Body of pancreas (tissue), 4 donors: ENCODE data around the gene CAPN8. TPM values are rescaled to one million over a fixed set of nuclear protein-coding genes. Genes with fewer than 3 reads are reported as not detected.

Experiments
- ATAC-seq: fragments of 150-250 bp; one replicate; pipeline ENCODE4 v1.9.1; 2016
- DNase-seq, 4 donors: peaks; one replicate each; pipeline ENCODE4 v3.0.0-alpha.2; 2019
- H3K27ac ChIP-seq, 4 donors: fragments of 200-600 bp; sonication (generic); 1 replicate in 3 of 4; 2 replicates in 1 of 4; pipeline versions ENCODE4 v1.5.1 to v1.6.1; 2016 to 2019; ENCODE audit warnings: mild to moderate bottlenecking in 1 of 4, mixed read lengths in 1 of 4, moderate library complexity in 1 of 4
- H3K27me3 ChIP-seq, 2 donors: fragments of 200-600 bp; sonication (generic); one replicate each; pipeline ENCODE4 v1.6.0; 2016; ENCODE audit warnings: mild to moderate bottlenecking in 1 of 2
- H3K36me3 ChIP-seq, 2 donors: fragments of 200-600 bp; sonication (generic); replicated peaks in 1 of 2; 2 replicates each; pipeline ENCODE4 v1.5.1; 2016; ENCODE audit warnings: low read depth in 2 of 2; ENCODE audit not compliant: insufficient read depth in 1 of 2
- H3K4me1 ChIP-seq: fragments of 200-600 bp; sonication (generic); one replicate; pipeline ENCODE4 v1.6.0; 2016
- H3K4me3 ChIP-seq, 2 donors: fragments of 200-600 bp; sonication (generic); 1 replicate in 1 of 2; 2 replicates in 1 of 2; pipeline ENCODE4 v1.5.1; 2016 to 2019
- H3K9me3 ChIP-seq, 3 donors: fragments of 200-600 bp; sonication (generic); 1 replicate in 2 of 3; 2 replicates in 1 of 3; pipeline ENCODE4 v1.5.1; 2016
- POLR2A ChIP-seq, 3 donors: fragments of 450-650 bp; IDR thresholded peaks; one replicate each; pipeline ENCODE4 v1.6.1; 2016; ENCODE audit warnings: antibody characterized with exemption in 3 of 3, mild to moderate bottlenecking in 2 of 3
- WGBS, 2 donors: methylation state at CpG; one replicate each; pipeline ENCODE4 v1.1.5; 2017; 5-methylcytosine and 5-hydroxymethylcytosine counted together
- intact Hi-C: fragments of 100-400 bp; cut with DNase I; formaldehyde crosslinking; loops from one replicate; pipeline ENCODE4 v1.15.1; 2023
- total RNA-seq, 2 donors: library from RNA; depleted of rRNA; stranded (reverse); fragments of >200 nt; gene quantifications; one replicate each; pipeline ENCODE4 v1.1.0, GENCODE V29; 2016
- TF ChIP-seq, protein P1 (sequence below), 7 experiments: fragments of 450-650 bp in 4 of 7; fragments of 200-600 bp in 3 of 7; sonication (generic) in 3 of 7; IDR thresholded peaks; one replicate each; pipeline ENCODE4 v1.5.1; 2016 to 2019; ENCODE audit warnings: antibody characterized with exemption in 7 of 7

Gene CAPN8
- total RNA-seq, 2 donors from 2014 or later = 43.1 TPM; not detected in 1

GRCh38 chr1:223616586-223616985, 48.9 kb downstream of the CAPN8 start:
- no peaks in the 10 kb centered on the region for H3K27me3 ChIP-seq
- no peaks in the 10 kb centered on the region for H3K36me3 ChIP-seq
- peaks cover 6% of the 10 kb centered on the region for H3K4me1 ChIP-seq
- no peak overlapping the region for H3K27ac ChIP-seq
- no peaks in the 10 kb centered on the region for H3K9me3 ChIP-seq
- no peak overlapping the region for H3K4me3 ChIP-seq
- no peak for DNase-seq
- no peak for ATAC-seq
- TF ChIP-seq, protein P1, sequence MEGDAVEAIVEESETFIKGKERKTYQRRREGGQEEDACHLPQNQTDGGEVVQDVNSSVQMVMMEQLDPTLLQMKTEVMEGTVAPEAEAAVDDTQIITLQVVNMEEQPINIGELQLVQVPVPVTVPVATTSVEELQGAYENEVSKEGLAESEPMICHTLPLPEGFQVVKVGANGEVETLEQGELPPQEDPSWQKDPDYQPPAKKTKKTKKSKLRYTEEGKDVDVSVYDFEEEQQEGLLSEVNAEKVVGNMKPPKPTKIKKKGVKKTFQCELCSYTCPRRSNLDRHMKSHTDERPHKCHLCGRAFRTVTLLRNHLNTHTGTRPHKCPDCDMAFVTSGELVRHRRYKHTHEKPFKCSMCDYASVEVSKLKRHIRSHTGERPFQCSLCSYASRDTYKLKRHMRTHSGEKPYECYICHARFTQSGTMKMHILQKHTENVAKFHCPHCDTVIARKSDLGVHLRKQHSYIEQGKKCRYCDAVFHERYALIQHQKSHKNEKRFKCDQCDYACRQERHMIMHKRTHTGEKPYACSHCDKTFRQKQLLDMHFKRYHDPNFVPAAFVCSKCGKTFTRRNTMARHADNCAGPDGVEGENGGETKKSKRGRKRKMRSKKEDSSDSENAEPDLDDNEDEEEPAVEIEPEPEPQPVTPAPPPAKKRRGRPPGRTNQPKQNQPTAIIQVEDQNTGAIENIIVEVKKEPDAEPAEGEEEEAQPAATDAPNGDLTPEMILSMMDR (IDR thresholded peaks at IDR 0.05) = no peak
- TF ChIP-seq POLR2A (IDR thresholded peaks at IDR 0.05) = no peak
- WGBS, 2 donors = 79 to 81% methylated on average over 2 to 4 of the region's 4 CpGs
- intact Hi-C loops = no loop called here

GRCh38 chr1:223611936-223612335, 53.6 kb downstream of the CAPN8 start:
- Histone ChIP-seq H3K36me3 (no peaks in the 10 kb centered on the region), H3K9me3 (no peaks in the 10 kb centered on the region)
- TF ChIP-seq, protein P1 (IDR thresholded peaks at IDR 0.05) = no peak
- no peak for TF ChIP-seq POLR2A (IDR thresholded peaks at IDR 0.05)

DNA sequence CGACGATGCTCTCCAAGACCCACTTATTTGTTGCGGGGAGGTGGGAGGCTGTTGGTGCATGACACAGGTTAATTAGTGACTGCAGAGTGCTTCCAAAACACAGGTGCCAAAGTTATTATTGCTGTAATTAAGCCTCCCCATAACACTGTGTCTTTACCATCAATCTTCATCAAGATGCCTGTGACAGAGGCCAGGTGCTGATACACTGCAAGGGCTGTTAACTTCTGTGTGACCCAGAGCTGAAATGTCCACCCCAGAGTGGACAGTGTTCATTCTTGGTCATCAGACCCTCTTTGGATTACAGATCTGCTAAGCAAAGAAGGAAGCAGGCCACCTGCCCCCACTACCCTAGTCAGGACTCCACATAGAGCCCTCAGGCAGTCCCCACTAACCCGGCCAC, 55.5 kb downstream of the CAPN8 start:
- Histone ChIP-seq H3K4me1 (no peaks in the 10 kb centered on the region), H3K27ac (no peak overlapping the region), H3K27me3 (no peaks in the 10 kb centered on the region), H3K9me3 (no peaks in the 10 kb centered on the region), H3K36me3 (no peaks in the 10 kb centered on the region), H3K4me3 (no peak overlapping the region)
- WGBS, 2 donors = 94 to 95% methylated on average over 4 of the region's 4 CpGs
- no peak for ATAC-seq
- TF ChIP-seq, protein P1 (IDR thresholded peaks at IDR 0.05) = no peak
- TF ChIP-seq POLR2A (IDR thresholded peaks at IDR 0.05) = no peak
- no peak for DNase-seq
- intact Hi-C loops = no loop called here

More at GRCh38 chr1:223611936-223612335, 53.6 kb downstream of the CAPN8 start:
- Histone ChIP-seq H3K4me1 (no peaks in the 10 kb centered on the region), H3K27me3 (no peaks in the 10 kb centered on the region), H3K27ac (no peak overlapping the region), H3K4me3 (no peak overlapping the region)
- DNase-seq (no peak), ATAC-seq (no peak)
- intact Hi-C loops = no loop called here
- 0 to 43% methylated on average over 1 of the region's 1 CpG for WGBS, 2 donors

GRCh38 chr1:223609066-223609465, 56.4 kb downstream of the CAPN8 start:
- ATAC-seq (no peak), DNase-seq (no peak)
- 92 to 98% methylated on average over 9 to 14 of the region's 14 CpGs for WGBS, 2 donors
- TF ChIP-seq, protein P1 (IDR thresholded peaks at IDR 0.05) = no peak
- TF ChIP-seq POLR2A (IDR thresholded peaks at IDR 0.05) = no peak
- no peaks in the 10 kb centered on the region for H3K4me1 ChIP-seq
- H3K4me3 ChIP-seq = no peak overlapping the region
- intact Hi-C loops = no loop called here
- H3K9me3 ChIP-seq = no peaks in the 10 kb centered on the region
- H3K27ac ChIP-seq = no peak overlapping the region
- H3K36me3 ChIP-seq = no peaks in the 10 kb centered on the region
- no peaks in the 10 kb centered on the region for H3K27me3 ChIP-seq

GRCh38 chr1:223558512-223558911, 107.0 kb downstream of the CAPN8 start:
- Histone ChIP-seq H3K4me1 (no peaks in the 10 kb centered on the region), H3K9me3 (no peaks in the 10 kb centered on the region), H3K27me3 (no peaks in the 10 kb centered on the region), H3K27ac (no peak overlapping the region), H3K36me3 (no peaks in the 10 kb centered on the region), H3K4me3 (no peak overlapping the region)
- no peak for DNase-seq
- TF ChIP-seq POLR2A (IDR thresholded peaks at IDR 0.05) = no peak
- TF ChIP-seq, protein P1 (IDR thresholded peaks at IDR 0.05) = no peak
- no peak for ATAC-seq
- 90 to 95% methylated on average over 1 of the region's 1 CpG for WGBS, 2 donors
- intact Hi-C loops = no loop called here
